HG02623 (cell line): ENCODE data around the gene AP3M1.
"Not testable (repeated sequence)": the region's sequence is repeated elsewhere in the genome, so short reads cannot be mapped to it uniquely, and the experiment has no call there.

Source experiments
- ATAC-seq: cut with Tn5 transposase; IDR thresholded peaks from one replicate; pipeline ENCODE4 v1.9.1; 2021; ENCODE audit warnings: moderate library complexity; ENCODE audit not compliant: unreplicated experiment

AP3M1 gene

GRCh38 chr10:74150204-74150989 lies at the start of gene AP3M1:
AP3M1 (minus strand) TSS chr10:74150828; CDS start chr10:74138379, 12,449 bp downstream.
- peak; percentile 34 for ATAC-seq

DNA sequence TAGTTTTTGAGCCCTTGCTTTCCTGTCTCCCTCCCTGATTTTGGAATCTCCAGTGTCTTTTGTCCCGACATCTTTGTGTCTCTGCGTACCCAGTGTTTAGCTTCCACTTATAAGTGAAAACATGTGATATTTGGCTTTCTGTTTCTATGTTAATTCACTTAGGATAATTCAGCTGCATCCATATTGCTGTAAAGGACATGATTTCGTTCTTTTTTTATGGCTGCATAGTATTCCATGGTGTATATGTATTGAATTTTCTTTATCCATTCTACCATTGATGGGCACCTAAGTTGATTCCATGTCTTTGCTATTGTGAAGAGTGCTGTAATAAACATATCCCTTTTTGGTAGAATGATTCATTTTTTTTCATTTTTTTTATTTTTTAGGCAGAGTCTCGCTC lies 48.7 kb upstream of the AP3M1 start:
- no peak for ATAC-seq

DNA sequence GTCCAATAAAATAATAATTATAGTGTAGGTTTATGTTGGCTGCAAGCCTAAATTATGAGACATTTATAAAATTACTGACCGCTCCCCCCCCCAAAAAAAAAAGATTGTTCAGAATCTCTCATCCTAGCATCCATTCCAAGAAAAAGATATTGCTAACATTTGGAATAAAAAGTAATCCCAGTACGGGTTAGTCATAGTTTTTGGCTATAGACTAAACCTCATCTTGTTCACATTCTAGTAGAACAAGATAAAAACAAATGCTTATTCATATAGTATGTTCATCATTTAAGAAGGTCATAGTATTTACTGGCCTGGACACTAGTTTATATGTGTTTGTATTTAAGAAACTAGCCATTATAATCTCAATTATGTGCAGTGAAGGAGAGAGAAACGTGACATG lies 44.4 kb upstream of the AP3M1 start:
- ATAC-seq = no peak

GRCh38 chr10:74194545-74194944 lies 43.9 kb upstream of the AP3M1 start:
- ATAC-seq = no peak

- no peak for ATAC-seq
Observed at GRCh38 chr10:74190494-74190893, 39.9 kb upstream of the AP3M1 start.

GRCh38 chr10:74189999-74190421 lies 39.4 kb upstream of the AP3M1 start:
- ATAC-seq = peak; percentile 71

GRCh38 chr10:74188617-74189016 lies 38.0 kb upstream of the AP3M1 start:
- not testable (repeated sequence) for ATAC-seq

DNA sequence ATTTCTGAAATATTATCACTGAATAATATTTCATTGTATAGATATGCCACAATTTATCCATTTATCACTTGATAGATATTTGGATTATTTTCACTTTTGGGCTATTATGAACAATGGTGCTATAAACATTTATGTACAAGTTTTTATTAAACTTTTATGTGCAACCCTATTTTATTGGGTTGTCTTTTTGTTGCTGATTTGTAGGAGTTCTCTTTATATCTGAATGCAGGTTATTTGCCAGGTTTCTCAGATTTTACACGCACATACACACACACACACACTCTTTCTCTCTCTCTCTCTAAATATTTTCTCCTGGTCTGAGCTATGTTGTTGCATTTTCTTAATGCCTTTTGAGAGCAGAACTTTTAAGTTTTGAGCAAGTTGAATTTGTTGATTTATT lies 36.6 kb upstream of the AP3M1 start:
- ATAC-seq = no peak

DNA sequence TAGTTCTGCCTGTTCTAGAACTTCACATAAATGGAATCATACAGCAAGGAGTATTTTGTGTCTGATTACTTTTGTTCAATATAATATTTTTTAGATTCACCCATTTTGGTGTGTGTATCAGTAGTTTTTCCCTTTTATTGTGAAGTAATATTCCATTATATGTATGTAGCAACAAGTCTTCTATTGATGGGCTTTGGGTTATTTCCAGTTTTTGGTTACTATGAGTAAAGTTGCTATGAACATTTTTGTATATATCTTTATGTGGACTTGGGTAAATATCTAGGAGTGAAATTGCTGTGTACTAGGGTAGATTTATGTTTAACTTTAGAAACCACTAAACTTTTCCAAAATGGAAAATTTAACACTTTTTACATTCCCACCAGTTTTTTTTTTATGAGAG lies 36.0 kb upstream of the AP3M1 start:
- no peak for ATAC-seq

GRCh38 chr10:74179111-74179710 lies 28.6 kb upstream of the AP3M1 start:
- ATAC-seq = no peak

DNA sequence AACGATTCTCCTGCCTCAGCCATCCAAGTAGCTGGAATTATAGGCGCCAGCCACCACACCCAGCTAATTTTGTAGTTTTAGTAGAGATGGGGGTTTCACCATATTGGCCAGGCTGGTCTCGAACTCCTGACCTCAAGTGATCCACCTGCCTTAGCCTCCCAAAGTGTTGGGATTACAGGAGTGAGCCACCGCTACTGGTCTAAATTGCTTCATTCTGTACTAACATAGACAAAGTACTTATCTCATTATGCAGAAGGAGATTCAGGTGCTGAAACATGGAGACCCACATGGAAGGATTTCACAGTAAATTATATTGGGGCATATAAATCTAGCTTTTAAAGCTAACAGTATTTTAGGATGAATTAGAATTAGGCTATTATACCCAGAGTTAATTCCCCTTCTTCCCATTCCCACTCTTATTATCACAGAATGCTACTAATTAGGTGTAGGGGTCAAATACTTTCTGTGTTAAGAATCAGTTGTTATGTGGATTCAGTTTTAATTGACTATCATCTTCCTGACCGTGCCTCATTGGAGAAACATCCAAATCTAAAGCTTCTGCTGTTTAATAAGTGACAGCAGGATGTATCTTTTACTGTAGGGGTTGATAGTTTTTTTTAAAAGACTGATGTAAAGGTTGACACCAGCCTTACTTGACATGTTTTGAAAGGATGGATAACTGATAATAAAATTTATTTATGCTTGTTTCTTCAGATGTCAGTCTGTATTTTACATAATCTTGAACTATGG lies 27.6 kb upstream of the AP3M1 start:
- ATAC-seq = no peak

GRCh38 chr10:74177140-74177677 lies 26.6 kb upstream of the AP3M1 start:
- peak; percentile 5 for ATAC-seq

DNA sequence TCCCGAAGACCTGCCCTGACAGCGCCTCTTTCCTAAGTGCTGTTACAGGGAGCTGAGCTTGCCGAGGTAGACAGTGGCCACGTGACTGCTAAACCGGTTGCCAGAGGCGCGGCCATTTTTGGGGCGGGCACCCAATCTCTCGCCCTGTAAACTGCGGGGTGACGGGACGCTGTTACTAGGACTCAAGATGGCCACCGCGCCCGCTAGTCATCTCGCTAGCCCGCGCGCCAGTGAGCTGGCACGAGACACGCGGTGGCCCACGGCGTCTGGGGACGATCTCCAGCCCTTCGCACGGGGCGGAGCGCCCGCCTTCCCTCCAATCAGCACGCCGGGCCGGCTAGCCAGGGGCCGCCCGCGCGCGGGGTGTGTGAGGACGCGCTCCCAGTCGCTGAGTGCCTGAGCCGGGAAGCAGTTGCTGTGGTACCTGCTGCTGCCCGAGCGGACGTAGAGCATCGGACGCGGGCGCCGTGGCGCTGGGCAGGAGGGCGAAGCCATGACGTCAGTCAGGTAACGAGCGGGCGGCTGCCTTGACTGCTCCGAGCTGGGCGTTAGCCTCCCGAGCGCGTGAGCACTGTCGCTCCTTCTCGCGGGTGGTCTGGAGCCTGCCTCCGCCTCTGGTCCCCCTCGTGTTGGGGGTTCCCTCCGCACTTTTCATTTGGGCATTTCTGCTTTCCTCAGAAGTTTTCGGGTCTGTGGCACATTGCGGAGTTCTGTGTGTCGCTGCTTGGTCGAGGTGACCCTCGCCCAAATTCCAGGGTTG lies 25.9 kb upstream of the AP3M1 start:
- ATAC-seq = peak; percentile 93

GRCh38 chr10:74175510-74176379 lies 25.1 kb upstream of the AP3M1 start:
- ATAC-seq = no peak

GRCh38 chr10:74174521-74174920 lies 23.9 kb upstream of the AP3M1 start:
- no peak for ATAC-seq

DNA sequence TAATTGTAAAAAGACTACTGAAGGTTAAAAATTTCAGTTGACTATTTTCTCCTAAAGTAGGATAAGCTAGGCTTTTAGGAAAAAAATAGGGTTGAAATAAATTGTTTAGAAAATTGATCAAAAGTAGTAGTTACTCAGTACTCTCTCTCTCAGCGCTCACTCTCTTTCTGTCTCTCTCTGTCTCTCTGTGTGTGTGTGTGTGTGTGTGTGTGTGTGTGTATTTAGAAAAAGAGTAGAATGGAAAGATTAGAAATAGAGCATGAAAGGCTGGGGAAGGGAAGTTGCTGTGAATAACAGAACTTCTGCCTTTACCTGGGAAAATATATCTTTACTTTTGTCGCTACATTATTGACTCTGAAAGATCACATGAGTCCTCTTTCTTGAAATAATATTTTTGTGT lies 21.0 kb upstream of the AP3M1 start:
- ATAC-seq = no peak

GRCh38 chr10:74167443-74167842 lies 16.8 kb upstream of the AP3M1 start:
- ATAC-seq = no peak

DNA sequence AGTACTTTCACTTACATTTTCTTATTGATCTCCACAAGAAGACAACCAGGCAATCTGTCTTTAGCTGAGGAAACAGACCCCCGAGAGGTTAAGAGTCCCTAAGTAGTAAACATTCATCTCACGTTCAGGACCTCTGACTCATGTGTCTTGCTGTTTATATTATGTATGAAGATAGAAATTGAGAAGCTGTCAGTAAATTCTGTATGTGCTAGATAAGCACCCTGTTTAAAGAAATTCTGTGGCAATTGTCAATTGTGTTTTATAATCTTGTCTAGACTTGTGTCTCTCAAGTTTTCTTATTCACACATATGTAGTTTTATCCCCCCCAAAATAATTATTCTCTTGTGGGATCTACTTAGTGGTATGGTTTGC lies 14.9 kb upstream of the AP3M1 start:
- no peak for ATAC-seq

DNA sequence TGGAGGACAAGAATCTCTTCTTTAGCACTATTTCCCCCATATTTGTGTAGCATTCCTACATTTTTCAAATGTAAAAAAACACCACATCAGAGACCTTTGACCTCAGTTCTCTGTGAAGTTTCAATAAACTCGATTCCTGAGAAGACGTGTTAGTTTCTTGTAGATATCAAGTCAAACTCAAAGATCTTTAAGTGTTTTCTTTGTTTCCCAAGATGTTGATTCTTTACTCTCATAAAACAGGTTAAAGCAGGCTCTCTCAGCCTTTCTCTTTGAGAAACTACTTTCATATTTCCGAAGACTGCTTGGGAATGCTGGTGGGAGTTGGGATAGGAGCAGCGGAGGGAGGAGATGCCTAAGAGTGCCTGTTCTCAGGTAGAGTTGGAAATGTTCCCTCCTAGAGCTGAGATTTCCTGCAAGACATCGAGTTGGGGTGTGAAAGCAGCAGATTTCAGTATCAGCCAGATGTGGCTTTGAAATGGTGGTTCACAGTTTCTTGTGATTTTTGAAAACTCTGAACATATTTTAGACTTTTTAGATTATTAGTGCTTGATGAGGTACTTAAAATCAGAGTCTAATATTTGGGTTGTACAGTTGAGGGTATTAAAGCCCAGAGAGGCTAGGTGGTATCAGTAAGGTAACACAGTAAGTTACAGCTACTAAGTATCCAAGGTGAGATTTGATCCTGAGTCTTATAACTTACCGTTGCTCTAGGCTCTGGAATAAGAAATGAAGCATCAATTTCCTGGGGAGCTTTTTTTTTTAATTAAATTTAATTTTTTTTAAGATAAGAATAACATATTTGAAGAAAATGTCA lies 14.3 kb upstream of the AP3M1 start:
- no peak for ATAC-seq
